AG04450 (cell line): ENCODE data around the gene ARHGEF12. TPM values are rescaled to one million over a fixed set of nuclear protein-coding genes. Genes with fewer than 3 reads are reported as not detected.

Source experiments
- CTCF ChIA-PET: fragments of 300-600, 350-600 bp; formaldehyde crosslinking; extraction: SDS; loops from one replicate; lab custom pipeline; 2022; ENCODE audit warnings: antibody characterized with exemption, inconsistent platforms; lab: Charles Lee
- POLR2A ChIA-PET: fragments of 350-600 bp; formaldehyde crosslinking; extraction: SDS; loops from one replicate; lab custom pipeline; 2021; ENCODE audit warnings: antibody characterized with exemption, inconsistent platforms; lab: Yijun Ruan, JAX
- DNase-seq: peaks from one replicate; pipeline ENCODE4 v3.0.0-alpha.2; 2011; ENCODE audit warnings: low read depth, low spot score
- H3K27ac ChIP-seq: one replicate; pipeline ENCODE4 v1.5.1; 2012; ENCODE audit warnings: low read depth, low read length, control low read depth
- H3K27me3 ChIP-seq: one replicate; pipeline ENCODE4 v1.6.0; 2012; ENCODE audit warnings: low read length; ENCODE audit not compliant: control insufficient read depth, insufficient read depth
- H3K4me3 ChIP-seq: 2 replicates; pipeline ENCODE4 v1.5.1; 2011; ENCODE audit warnings: mild to moderate bottlenecking, low read depth, low read length, control low read depth
- H3K9me3 ChIP-seq: 2 replicates; pipeline ENCODE4 v1.5.1; 2012; ENCODE audit warnings: low read length; ENCODE audit not compliant: control insufficient read depth, insufficient read depth
- CTCF ChIP-seq: IDR thresholded peaks from 2 replicates; pipeline ENCODE4 v1.5.1; 2011; ENCODE audit warnings: low read depth, low read length, control low read depth, inconsistent platforms
- polyA plus RNA-seq: library from polyadenylated mRNA; depleted of rRNA; stranded (reverse); fragments of >200 nt; gene quantifications from 2 replicates; pipeline ENCODE4 v1.2.3, GENCODE V29; 2011

Gene ARHGEF12
- polyA plus RNA-seq, 1 experiment: 64.8 TPM

GRCh38 chr11:120522736-120523135 is 186.5 kb downstream of the ARHGEF12 start:
- DNase-seq: no peak
- H3K9me3 ChIP-seq: no peaks in the 10 kb centered on the region
- no peak overlapping the region for H3K27ac ChIP-seq
- no peak overlapping the region for H3K4me3 ChIP-seq
- TF ChIP-seq CTCF: no peak
- no peaks in the 10 kb centered on the region for H3K27me3 ChIP-seq
- POLR2A ChIA-PET: no interaction called here
- CTCF ChIA-PET: interaction anchor here (1.6 kb wide), 1 partner anchor 162 kb away, joined by 6 read pairs; no protein-coding TSS in a partner anchor

GRCh38 chr11:120523196-120523595 is 187.0 kb downstream of the ARHGEF12 start:
- POLR2A ChIA-PET: no interaction called here
- no peak for DNase-seq
- CTCF ChIA-PET: interaction anchor here (0.9 to 1.6 kb wide), 2 partner anchors 12 to 162 kb away, joined by 4 to 6 read pairs; partner anchors contain the start of gene GRIK4

GRCh38 chr11:120524536-120525085 is 188.4 kb downstream of the ARHGEF12 start:
- DNase-seq: no peak
- Histone ChIP-seq H3K27ac (no peak overlapping the region), H3K4me3 (no peak overlapping the region), H3K9me3 (no peaks in the 10 kb centered on the region), H3K27me3 (no peaks in the 10 kb centered on the region)
- ChIA-PET POLR2A (no interaction called here), CTCF (no interaction called here)
- no peak for TF ChIP-seq CTCF

More at GRCh38 chr11:120523196-120523595, 187.0 kb downstream of the ARHGEF12 start:
- Histone ChIP-seq H3K4me3 (no peak overlapping the region), H3K9me3 (no peaks in the 10 kb centered on the region), H3K27me3 (no peaks in the 10 kb centered on the region), H3K27ac (no peak overlapping the region)
- TF ChIP-seq CTCF: no peak

GRCh38 chr11:120525261-120526171 is 189.3 kb downstream of the ARHGEF12 start:
- Histone ChIP-seq H3K27me3 (no peaks in the 10 kb centered on the region), H3K9me3 (no peaks in the 10 kb centered on the region), H3K27ac (no peak overlapping the region), H3K4me3 (no peak overlapping the region)
- no peak for TF ChIP-seq CTCF
- no peak for DNase-seq
- CTCF ChIA-PET: interaction anchor here (1.1 kb wide), 2 partner anchors 14 to 159 kb away, joined by 3 to 4 read pairs; partner anchors contain the start of gene GRIK4
- POLR2A ChIA-PET: interaction anchor here (0.9 kb wide), 1 partner anchor 15 kb away, joined by 3 read pairs; no protein-coding TSS in a partner anchor
